GM12875 (cell line): Measurements from ENCODE around the gene RPP25.

Experiments used
- H3K4me3 ChIP-seq: one replicate; pipeline ENCODE4 v1.5.1; 2011; ENCODE audit warnings: low read depth, low read length, control low read depth
- TF ChIP-seq, protein P1 (sequence below): IDR thresholded peaks from 2 replicates; pipeline ENCODE4 v1.5.1; 2011; ENCODE audit warnings: low read depth, mild to moderate bottlenecking, control low read depth, inconsistent platforms, low read length, moderate library complexity, borderline replicate concordance; ENCODE audit not compliant: insufficient read depth

The RPP25 gene, protein sequence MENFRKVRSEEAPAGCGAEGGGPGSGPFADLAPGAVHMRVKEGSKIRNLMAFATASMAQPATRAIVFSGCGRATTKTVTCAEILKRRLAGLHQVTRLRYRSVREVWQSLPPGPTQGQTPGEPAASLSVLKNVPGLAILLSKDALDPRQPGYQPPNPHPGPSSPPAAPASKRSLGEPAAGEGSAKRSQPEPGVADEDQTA

DNA sequence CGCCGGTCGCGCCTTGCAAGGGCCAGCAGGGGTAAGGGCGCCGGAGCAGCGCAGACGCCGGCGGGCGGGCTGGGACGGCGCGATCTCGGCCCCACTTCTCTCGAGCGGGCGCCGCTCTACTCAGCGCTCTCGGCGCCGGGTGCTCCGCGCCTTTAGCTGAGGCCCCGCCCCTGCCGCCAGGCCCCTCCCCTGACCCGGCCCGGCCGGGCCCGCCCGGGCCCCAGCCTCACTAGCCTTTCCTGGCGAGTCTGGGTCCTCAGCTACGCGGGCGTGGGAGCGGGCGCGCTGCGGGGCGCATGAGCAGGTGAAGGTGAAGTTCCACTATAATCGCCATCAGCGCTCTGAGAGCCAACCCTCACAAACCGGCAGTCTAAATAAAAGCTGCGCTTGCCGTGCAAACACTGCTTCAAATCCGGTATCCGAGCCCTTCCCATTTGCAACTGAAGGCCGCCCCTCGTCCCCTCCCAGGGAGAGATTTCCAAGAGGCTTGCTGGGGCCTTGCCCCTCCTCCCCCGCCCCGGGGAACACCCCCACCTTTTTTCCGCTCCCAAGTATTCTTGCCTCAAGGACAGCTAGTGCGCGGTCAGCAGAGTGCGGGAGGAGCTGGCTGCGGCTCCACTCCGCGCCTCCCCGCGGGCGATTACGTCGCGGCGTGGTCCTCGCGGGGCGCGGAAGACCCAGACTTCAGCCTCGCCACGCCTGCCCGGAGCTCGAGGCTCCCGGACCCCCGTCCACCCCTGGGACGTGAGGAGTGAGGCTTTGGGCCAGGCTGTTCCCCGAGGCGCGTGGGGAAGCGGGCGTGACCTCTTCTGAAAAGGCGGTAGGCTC is at the start of gene RPP25:
Gene RPP25, minus strand, starts transcription at position 125 of the 828 bp plus-strand sequence. CDS start 189 bp downstream, outside the sequence.
- TF ChIP-seq, protein P1, sequence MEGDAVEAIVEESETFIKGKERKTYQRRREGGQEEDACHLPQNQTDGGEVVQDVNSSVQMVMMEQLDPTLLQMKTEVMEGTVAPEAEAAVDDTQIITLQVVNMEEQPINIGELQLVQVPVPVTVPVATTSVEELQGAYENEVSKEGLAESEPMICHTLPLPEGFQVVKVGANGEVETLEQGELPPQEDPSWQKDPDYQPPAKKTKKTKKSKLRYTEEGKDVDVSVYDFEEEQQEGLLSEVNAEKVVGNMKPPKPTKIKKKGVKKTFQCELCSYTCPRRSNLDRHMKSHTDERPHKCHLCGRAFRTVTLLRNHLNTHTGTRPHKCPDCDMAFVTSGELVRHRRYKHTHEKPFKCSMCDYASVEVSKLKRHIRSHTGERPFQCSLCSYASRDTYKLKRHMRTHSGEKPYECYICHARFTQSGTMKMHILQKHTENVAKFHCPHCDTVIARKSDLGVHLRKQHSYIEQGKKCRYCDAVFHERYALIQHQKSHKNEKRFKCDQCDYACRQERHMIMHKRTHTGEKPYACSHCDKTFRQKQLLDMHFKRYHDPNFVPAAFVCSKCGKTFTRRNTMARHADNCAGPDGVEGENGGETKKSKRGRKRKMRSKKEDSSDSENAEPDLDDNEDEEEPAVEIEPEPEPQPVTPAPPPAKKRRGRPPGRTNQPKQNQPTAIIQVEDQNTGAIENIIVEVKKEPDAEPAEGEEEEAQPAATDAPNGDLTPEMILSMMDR: no peak
- H3K4me3 ChIP-seq: peak within 1 kb of the TSS; percentile 56

DNA sequence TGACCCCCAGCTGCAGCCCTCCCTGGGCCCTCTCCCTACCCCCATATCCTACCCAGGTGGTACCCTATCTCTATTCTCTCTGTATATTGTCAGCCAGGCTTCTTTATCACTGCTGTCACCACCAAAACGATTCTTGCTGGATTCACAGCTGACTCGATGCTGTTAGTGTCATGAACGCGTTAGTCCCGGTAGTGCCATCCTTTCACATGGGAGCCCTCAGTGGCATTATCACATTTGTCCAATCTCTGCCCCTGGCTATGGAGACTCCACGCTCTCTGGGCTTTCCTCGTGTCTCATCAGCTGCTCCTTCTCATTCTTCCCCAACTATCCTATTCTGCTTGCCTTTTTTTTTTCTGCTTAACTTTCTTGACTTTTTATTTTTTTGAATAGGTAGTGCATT is 45.8 kb upstream of the RPP25 start:
- H3K4me3 ChIP-seq: no peak overlapping the region
- TF ChIP-seq, protein P1: no peak

- TF ChIP-seq, protein P1: no peak
Observed at GRCh38 chr15:75001310-75001709, 44.7 kb upstream of the RPP25 start.

GRCh38 chr15:74997543-74997942 is 41.0 kb upstream of the RPP25 start:
- TF ChIP-seq, protein P1: no peak
- H3K4me3 ChIP-seq: no peak overlapping the region

More at GRCh38 chr15:75001310-75001709, 44.7 kb upstream of the RPP25 start:
- no peak overlapping the region for H3K4me3 ChIP-seq

- TF ChIP-seq, protein P1: no peak
- H3K4me3 ChIP-seq: no peak overlapping the region
Observed at GRCh38 chr15:74997141-74997540, 40.6 kb upstream of the RPP25 start.

DNA sequence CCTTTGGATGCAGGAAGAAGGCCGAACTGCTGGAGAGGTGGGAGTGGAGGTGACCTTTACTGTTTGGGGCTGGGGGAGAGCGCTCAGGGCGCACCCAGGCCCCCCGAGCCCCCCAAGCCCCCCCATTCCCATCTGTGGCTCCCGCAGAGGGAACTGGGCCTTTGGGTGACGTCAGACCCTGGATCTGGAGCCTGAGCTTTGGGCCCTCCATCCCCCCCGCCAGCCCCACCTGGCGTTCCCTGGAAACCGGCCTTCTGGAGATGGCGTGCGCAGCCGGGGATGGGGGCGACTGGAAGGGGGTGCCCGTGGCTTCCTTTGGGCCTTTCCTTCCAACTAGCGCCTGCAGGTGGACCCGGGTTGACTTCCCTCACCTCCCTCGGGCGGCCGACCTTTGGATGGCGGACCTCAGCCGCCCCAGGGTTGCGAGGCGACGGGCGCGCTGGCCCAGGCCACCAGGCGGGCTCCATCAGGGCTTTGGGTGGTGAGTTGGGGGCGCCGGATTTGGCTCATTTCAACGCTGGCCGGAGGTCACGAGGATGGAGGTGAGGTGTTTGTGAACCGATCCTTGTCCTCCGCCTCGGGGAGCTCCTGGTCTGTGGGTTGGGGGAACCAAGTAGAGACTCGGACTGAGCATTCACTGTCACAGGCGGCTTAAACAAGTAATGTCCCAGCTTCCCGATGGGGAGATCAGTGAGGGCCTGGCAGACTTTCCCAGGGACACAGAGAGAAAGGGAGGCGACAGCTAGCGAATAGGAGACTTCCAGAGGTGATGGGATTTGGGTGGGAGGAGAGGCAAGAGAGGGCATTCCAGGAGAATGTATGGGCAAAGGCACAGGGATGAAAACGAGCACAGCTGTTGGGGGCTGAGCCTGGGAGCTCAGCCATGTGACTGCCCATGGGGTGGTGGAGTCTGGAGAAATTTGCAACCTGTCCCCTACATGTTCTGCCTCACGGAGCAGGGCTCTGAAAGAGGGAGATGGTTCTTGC is 39.5 kb upstream of the RPP25 start:
- TF ChIP-seq, protein P1: no peak
- H3K4me3 ChIP-seq: peak overlapping the region; percentile 48
